GM19043 (cell line): ENCODE results near the gene SLX4IP.

ENCODE experiments used
- ATAC-seq: cut with Tn5 transposase; IDR thresholded peaks from one replicate; pipeline ENCODE4 v1.9.1; 2021; ENCODE audit warnings: low read depth; ENCODE audit not compliant: unreplicated experiment

Gene SLX4IP

GRCh38 chr20:10619427-10619826, 184.3 kb downstream of the SLX4IP start:
- ATAC-seq: no peak

- no peak for ATAC-seq
Observed at GRCh38 chr20:10621149-10621548, 186.0 kb downstream of the SLX4IP start.

GRCh38 chr20:10622657-10623418, 187.7 kb downstream of the SLX4IP start:
- no peak for ATAC-seq

GRCh38 chr20:10625641-10626040, 190.5 kb downstream of the SLX4IP start:
- ATAC-seq: no peak

GRCh38 chr20:10626896-10627295, 191.8 kb downstream of the SLX4IP start:
- ATAC-seq: no peak

GRCh38 chr20:10629946-10630650, 195.0 kb downstream of the SLX4IP start:
- ATAC-seq: no peak

- no peak for ATAC-seq
Observed at GRCh38 chr20:10631126-10631525, 196.0 kb downstream of the SLX4IP start.

- ATAC-seq: no peak
Observed at GRCh38 chr20:10632721-10633509, 197.8 kb downstream of the SLX4IP start.

GRCh38 chr20:10633718-10634117, 198.6 kb downstream of the SLX4IP start:
- no peak for ATAC-seq

GRCh38 chr20:10634211-10634610, 199.1 kb downstream of the SLX4IP start:
- ATAC-seq: no peak

- no peak for ATAC-seq
Observed at GRCh38 chr20:10634683-10635411, 199.7 kb downstream of the SLX4IP start.

- ATAC-seq: no peak
Observed at GRCh38 chr20:10635476-10636208, 200.5 kb downstream of the SLX4IP start.

- ATAC-seq: no peak
Observed at GRCh38 chr20:10636326-10636818, 201.3 kb downstream of the SLX4IP start.

- ATAC-seq: no peak
Observed at GRCh38 chr20:10637031-10637559, 202.0 kb downstream of the SLX4IP start.

- no peak for ATAC-seq
Observed at GRCh38 chr20:10637563-10637962, 202.5 kb downstream of the SLX4IP start.

- no peak for ATAC-seq
Observed at GRCh38 chr20:10639077-10639736, 204.1 kb downstream of the SLX4IP start.

GRCh38 chr20:10639737-10640556, 204.8 kb downstream of the SLX4IP start:
- ATAC-seq: no peak

- ATAC-seq: no peak
Observed at GRCh38 chr20:10640897-10641296, 205.8 kb downstream of the SLX4IP start.
